Liver (tissue), 9 donors: ENCODE results near the gene PTPRH. TPM values are rescaled to one million over a fixed set of nuclear protein-coding genes. Genes with fewer than 3 reads are reported as not detected.
A peak's percentile ranks its signal among the peaks of the same experiment; 100 is the strongest.

ENCODE experiments used
- DNase-seq: peaks from one replicate; pipeline ENCODE4 v3.0.0-alpha.2; 2017; ENCODE audit warnings: low spot score
- H3K27ac ChIP-seq, 2 donors: one replicate each; pipeline ENCODE4 v1.7.0; 2013; ENCODE audit warnings: inconsistent platforms in 2 of 2, low read length in 2 of 2, control low read depth in 1 of 2, low read depth in 1 of 2, mild to moderate bottlenecking in 1 of 2
- H3K27me3 ChIP-seq, 4 donors: one replicate each; pipeline versions ENCODE4 v1.6.1 to v1.7.0; 2013; ENCODE audit warnings: low read length in 3 of 4, inconsistent platforms in 1 of 4, mild to moderate bottlenecking in 1 of 4, moderate library complexity in 1 of 4; ENCODE audit not compliant: control insufficient read depth in 4 of 4, insufficient read depth in 4 of 4
- H3K36me3 ChIP-seq, 4 donors: one replicate each; pipeline versions ENCODE4 v1.6.1 to v1.7.0; 2013; ENCODE audit warnings: low read length in 3 of 4, mild to moderate bottlenecking in 3 of 4, low read depth in 1 of 4, moderate library complexity in 1 of 4; ENCODE audit not compliant: control insufficient read depth in 4 of 4, insufficient read depth in 3 of 4
- H3K4me1 ChIP-seq, 4 donors: one replicate each; pipeline versions ENCODE4 v1.6.1 to v1.7.0; 2013; ENCODE audit warnings: low read length in 3 of 4, mild to moderate bottlenecking in 3 of 4, moderate library complexity in 1 of 4; ENCODE audit not compliant: control insufficient read depth in 4 of 4, insufficient read depth in 4 of 4
- H3K4me3 ChIP-seq, 3 donors: one replicate each; pipeline versions ENCODE4 v1.6.1 to v1.7.0; 2013; ENCODE audit warnings: low read length in 3 of 3, control low read depth in 1 of 3, low read depth in 1 of 3, mild to moderate bottlenecking in 1 of 3
- H3K9ac ChIP-seq, 2 donors: one replicate each; pipeline ENCODE4 v1.7.0; 2013; ENCODE audit warnings: low read length in 2 of 2, mild to moderate bottlenecking in 2 of 2, moderate library complexity in 2 of 2, control low read depth in 1 of 2, low read depth in 1 of 2
- H3K9me3 ChIP-seq, 4 donors: one replicate each; pipeline versions ENCODE4 v1.6.1 to v1.7.0; 2013; ENCODE audit warnings: low read length in 3 of 4; ENCODE audit not compliant: control insufficient read depth in 4 of 4
- EGR1 ChIP-seq, 2 donors: IDR thresholded peaks; 2 replicates each; pipeline ENCODE4 v1.6.1; 2016 to 2018; ENCODE audit warnings: antibody characterized with exemption in 2 of 2, low read depth in 2 of 2
- FOXA1 ChIP-seq: IDR thresholded peaks from 2 replicates; pipeline ENCODE4 v1.6.1; 2016; ENCODE audit warnings: antibody characterized with exemption
- FOXA2 ChIP-seq: IDR thresholded peaks from 2 replicates; pipeline ENCODE4 v1.6.1; 2016; ENCODE audit warnings: antibody characterized with exemption
- GABPA ChIP-seq, 2 donors: IDR thresholded peaks in 1 of 2; conservative IDR thresholded peaks in 1 of 2; 2 replicates each; pipeline ENCODE4 v1.6.1; 2016; ENCODE audit warnings: antibody characterized with exemption in 2 of 2, mild to moderate bottlenecking in 1 of 2, moderate library complexity in 1 of 2
- HNF4A ChIP-seq, 2 donors: conservative IDR thresholded peaks; 2 replicates each; pipeline ENCODE4 v1.6.1; 2016; ENCODE audit warnings: antibody characterized with exemption in 2 of 2, mild to moderate bottlenecking in 2 of 2
- HNF4G ChIP-seq: IDR thresholded peaks from 2 replicates; pipeline ENCODE4 v1.6.1; 2016; ENCODE audit warnings: antibody characterized with exemption
- NR2F2 ChIP-seq: IDR thresholded peaks from 2 replicates; pipeline ENCODE4 v1.6.1; 2016; ENCODE audit warnings: antibody characterized with exemption
- RAD21 ChIP-seq, 2 donors: IDR thresholded peaks; 2 replicates each; pipeline ENCODE4 v1.6.1; 2016; ENCODE audit warnings: antibody characterized with exemption in 2 of 2, mild to moderate bottlenecking in 2 of 2
- SP1 ChIP-seq: IDR thresholded peaks from 2 replicates; pipeline ENCODE4 v1.6.1; 2018; ENCODE audit warnings: antibody characterized with exemption, mild to moderate bottlenecking
- TAF1 ChIP-seq: conservative IDR thresholded peaks from 2 replicates; pipeline ENCODE4 v1.6.1; 2016; ENCODE audit warnings: antibody characterized with exemption, mild to moderate bottlenecking
- WGBS: extraction: QIAGEN DNeasy Blood & Tissue Kit; methylation state at CpG from one replicate; pipeline ENCODE4 v1.1.7; 2013; 5-methylcytosine and 5-hydroxymethylcytosine counted together
- polyA plus RNA-seq, 2 donors: library from polyadenylated mRNA; stranded (reverse) in 1 of 2; unstranded in 1 of 2; fragments of 200-250 nt in 1 of 2; fragments of >200 nt in 1 of 2; fragmentation: Nextera tagmentation in 1 of 2; extraction: Ambion mirVana in 1 of 2; gene quantifications; one replicate each; pipeline versions ENCODE4 v1.2.1 to v1.2.3, GENCODE V29; 2013 to 2015
- total RNA-seq, 2 donors: library from RNA; depleted of rRNA; stranded (reverse); fragments of >200 nt; gene quantifications; one replicate each; pipeline ENCODE4 v1.2.3, GENCODE V29; 2014
- TF ChIP-seq, protein P1 (sequence below): IDR thresholded peaks from 2 replicates; pipeline ENCODE4 v1.6.1; 2016; ENCODE audit warnings: antibody characterized with exemption, mild to moderate bottlenecking
- TF ChIP-seq, protein P2 (sequence below): IDR thresholded peaks from 2 replicates; pipeline ENCODE4 v1.6.1; 2016; ENCODE audit warnings: antibody characterized with exemption
- TF ChIP-seq, protein P3 (sequence below): IDR thresholded peaks from 2 replicates; pipeline ENCODE4 v1.6.1; 2016; ENCODE audit warnings: antibody characterized with exemption
- TF ChIP-seq, protein P4 (sequence below): IDR thresholded peaks from 2 replicates; pipeline ENCODE4 v1.6.1; 2016; ENCODE audit warnings: antibody characterized with exemption
- TF ChIP-seq, protein P5 (sequence below): fragments of 150-350 bp; IDR thresholded peaks from 2 replicates; pipeline ENCODE4 v1.5.1; 2017; ENCODE audit warnings: improper control_type of control experiment, low read depth, low read length; ENCODE audit not compliant: missing input control
- donor health status: healthy.
- donor health status: healthy.
- donor health status: healthy.
- donor health status: healthy.
- donor health status: healthy.

The PTPRH gene
- total and polyA plus RNA-seq, 4 donors, result 3.1 to 20.4 (median 11.4) TPM

DNA sequence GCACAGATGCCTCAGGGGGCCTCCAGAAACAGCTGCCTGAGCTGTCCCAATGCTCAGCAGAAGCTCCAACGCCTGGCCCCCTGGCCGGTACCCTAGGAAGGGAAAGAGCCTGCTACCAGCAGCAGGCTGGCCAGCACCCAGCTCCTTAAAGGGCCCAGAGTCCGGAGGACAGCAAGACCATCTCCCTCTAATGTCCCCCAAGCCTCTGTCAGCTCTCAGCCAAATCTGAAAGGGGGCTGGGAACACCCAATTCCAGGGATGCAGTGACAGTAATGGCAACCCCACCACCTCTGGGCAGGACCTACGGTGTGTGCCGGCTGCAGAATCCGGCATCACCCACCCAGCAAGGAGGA, 45.3 kb upstream of the PTPRH start (continued):
- TF ChIP-seq, protein P1, sequence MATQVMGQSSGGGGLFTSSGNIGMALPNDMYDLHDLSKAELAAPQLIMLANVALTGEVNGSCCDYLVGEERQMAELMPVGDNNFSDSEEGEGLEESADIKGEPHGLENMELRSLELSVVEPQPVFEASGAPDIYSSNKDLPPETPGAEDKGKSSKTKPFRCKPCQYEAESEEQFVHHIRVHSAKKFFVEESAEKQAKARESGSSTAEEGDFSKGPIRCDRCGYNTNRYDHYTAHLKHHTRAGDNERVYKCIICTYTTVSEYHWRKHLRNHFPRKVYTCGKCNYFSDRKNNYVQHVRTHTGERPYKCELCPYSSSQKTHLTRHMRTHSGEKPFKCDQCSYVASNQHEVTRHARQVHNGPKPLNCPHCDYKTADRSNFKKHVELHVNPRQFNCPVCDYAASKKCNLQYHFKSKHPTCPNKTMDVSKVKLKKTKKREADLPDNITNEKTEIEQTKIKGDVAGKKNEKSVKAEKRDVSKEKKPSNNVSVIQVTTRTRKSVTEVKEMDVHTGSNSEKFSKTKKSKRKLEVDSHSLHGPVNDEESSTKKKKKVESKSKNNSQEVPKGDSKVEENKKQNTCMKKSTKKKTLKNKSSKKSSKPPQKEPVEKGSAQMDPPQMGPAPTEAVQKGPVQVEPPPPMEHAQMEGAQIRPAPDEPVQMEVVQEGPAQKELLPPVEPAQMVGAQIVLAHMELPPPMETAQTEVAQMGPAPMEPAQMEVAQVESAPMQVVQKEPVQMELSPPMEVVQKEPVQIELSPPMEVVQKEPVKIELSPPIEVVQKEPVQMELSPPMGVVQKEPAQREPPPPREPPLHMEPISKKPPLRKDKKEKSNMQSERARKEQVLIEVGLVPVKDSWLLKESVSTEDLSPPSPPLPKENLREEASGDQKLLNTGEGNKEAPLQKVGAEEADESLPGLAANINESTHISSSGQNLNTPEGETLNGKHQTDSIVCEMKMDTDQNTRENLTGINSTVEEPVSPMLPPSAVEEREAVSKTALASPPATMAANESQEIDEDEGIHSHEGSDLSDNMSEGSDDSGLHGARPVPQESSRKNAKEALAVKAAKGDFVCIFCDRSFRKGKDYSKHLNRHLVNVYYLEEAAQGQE, result no peak
- TF ChIP-seq, protein P2, sequence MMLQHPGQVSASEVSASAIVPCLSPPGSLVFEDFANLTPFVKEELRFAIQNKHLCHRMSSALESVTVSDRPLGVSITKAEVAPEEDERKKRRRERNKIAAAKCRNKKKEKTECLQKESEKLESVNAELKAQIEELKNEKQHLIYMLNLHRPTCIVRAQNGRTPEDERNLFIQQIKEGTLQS, result no peak
- no peak for TF ChIP-seq HNF4A (conservative IDR thresholded peaks at IDR 0.05)
- TF ChIP-seq SP1, result no peak
- TF ChIP-seq EGR1 (IDR thresholded peaks at IDR 0.05; ENCODE audit: low read depth in 2 of 2), result no peak
- no peak for TF ChIP-seq HNF4G
- no peak for TF ChIP-seq NR2F2
- no peak for TF ChIP-seq TAF1
- TF ChIP-seq FOXA2, result no peak

DNA sequence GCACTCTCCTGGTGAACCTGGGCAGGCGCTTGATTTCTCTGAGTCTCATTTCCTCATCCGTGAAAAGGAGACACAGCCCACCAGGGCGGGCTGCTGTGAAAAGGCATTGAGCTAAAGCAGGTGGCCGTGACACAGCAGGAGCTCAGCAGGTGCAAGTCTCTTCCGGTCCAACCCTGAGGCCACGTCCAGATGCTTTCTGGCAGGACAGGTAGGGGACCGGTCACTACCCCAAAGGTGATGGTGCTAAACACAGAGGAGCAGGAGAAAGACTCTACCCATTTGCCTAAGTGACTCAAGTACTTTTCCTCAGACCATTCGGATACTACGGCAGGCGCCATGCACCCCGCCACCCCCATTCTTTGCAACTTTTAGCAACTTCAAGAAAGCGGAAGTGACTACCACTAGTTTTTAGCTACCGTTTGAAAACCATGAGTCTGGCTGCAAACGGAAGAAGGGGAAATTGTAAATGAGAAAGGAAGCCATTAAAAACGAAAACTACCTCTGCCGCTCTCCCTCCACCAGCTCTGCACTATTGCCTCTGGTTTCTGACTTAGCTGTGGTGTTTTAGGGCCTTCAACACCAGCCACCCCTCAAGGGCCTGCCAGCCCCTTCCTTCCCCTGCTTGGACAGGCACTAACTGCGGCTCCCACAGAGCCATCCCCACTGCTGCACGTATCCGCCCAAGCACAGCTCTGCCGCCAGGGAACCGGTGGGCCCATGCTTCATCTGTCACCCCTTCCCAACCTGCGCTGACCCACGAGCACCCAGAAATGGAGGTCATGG, 44.7 kb upstream of the PTPRH start:
- WGBS, result 75% methylated on average over 23 of the region's 23 CpGs
- Histone ChIP-seq H3K4me3 (peak overlapping the region in 1 of 3 donors; percentile 23), H3K27me3 (no peaks in the 10 kb centered on the region), H3K4me1 (peaks cover 2 to 56% (median 35%) of the 10 kb centered on the region in 4 donors), H3K9me3 (no peaks in the 10 kb centered on the region), H3K36me3 (no peaks in the 10 kb centered on the region), H3K27ac (peak overlapping the region; percentile 67 to 82), H3K9ac (peak overlapping the region in 1 of 2 donors; percentile 11)
- DNase-seq, result no peak
- TF ChIP-seq, protein P1, result no peak
- no peak for TF ChIP-seq FOXA2
- TF ChIP-seq, protein P3, sequence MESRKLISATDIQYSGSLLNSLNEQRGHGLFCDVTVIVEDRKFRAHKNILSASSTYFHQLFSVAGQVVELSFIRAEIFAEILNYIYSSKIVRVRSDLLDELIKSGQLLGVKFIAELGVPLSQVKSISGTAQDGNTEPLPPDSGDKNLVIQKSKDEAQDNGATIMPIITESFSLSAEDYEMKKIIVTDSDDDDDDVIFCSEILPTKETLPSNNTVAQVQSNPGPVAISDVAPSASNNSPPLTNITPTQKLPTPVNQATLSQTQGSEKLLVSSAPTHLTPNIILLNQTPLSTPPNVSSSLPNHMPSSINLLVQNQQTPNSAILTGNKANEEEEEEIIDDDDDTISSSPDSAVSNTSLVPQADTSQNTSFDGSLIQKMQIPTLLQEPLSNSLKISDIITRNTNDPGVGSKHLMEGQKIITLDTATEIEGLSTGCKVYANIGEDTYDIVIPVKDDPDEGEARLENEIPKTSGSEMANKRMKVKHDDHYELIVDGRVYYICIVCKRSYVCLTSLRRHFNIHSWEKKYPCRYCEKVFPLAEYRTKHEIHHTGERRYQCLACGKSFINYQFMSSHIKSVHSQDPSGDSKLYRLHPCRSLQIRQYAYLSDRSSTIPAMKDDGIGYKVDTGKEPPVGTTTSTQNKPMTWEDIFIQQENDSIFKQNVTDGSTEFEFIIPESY, result no peak
- no peak for TF ChIP-seq HNF4A (conservative IDR thresholded peaks at IDR 0.05)
- TF ChIP-seq, protein P4, sequence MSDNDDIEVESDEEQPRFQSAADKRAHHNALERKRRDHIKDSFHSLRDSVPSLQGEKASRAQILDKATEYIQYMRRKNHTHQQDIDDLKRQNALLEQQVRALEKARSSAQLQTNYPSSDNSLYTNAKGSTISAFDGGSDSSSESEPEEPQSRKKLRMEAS, result no peak
- TF ChIP-seq FOXA1, result no peak
- no peak for TF ChIP-seq EGR1 (IDR thresholded peaks at IDR 0.05; ENCODE audit: low read depth in 2 of 2)
- no peak for TF ChIP-seq RAD21 (IDR thresholded peaks at IDR 0.05)
- TF ChIP-seq, protein P5, sequence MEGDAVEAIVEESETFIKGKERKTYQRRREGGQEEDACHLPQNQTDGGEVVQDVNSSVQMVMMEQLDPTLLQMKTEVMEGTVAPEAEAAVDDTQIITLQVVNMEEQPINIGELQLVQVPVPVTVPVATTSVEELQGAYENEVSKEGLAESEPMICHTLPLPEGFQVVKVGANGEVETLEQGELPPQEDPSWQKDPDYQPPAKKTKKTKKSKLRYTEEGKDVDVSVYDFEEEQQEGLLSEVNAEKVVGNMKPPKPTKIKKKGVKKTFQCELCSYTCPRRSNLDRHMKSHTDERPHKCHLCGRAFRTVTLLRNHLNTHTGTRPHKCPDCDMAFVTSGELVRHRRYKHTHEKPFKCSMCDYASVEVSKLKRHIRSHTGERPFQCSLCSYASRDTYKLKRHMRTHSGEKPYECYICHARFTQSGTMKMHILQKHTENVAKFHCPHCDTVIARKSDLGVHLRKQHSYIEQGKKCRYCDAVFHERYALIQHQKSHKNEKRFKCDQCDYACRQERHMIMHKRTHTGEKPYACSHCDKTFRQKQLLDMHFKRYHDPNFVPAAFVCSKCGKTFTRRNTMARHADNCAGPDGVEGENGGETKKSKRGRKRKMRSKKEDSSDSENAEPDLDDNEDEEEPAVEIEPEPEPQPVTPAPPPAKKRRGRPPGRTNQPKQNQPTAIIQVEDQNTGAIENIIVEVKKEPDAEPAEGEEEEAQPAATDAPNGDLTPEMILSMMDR, result no peak
- no peak for TF ChIP-seq GABPA (IDR thresholded peaks at IDR 0.05 in 1 of 2, conservative IDR thresholded peaks at IDR 0.05 in 1 of 2)
- no peak for TF ChIP-seq NR2F2
- TF ChIP-seq SP1, result no peak
